Kidney (tissue), 14 donors: Measurements from ENCODE around the gene CDC42. TPM values are rescaled to one million over a fixed set of nuclear protein-coding genes. Genes with fewer than 3 reads are reported as not detected.
A peak's percentile ranks its signal among the peaks of the same experiment; 100 is the strongest.

Source experiments
- DNase-seq, 5 donors: peaks; one replicate each; pipeline ENCODE4 v3.0.0-alpha.2; 2013 to 2020
- FAIRE-seq: peaks from 2 replicates; lab custom pipeline; 2012; peaks lifted over from hg19 to GRCh38; lab: Jason Lieb, UNC
- H3K27ac ChIP-seq, 2 donors: one replicate each; pipeline ENCODE4 v1.7.0; 2013; ENCODE audit warnings: low read depth in 2 of 2, low read length in 2 of 2, inconsistent platforms in 1 of 2
- H3K27me3 ChIP-seq: one replicate; pipeline ENCODE4 v1.7.1; 2013; ENCODE audit warnings: low read length, inconsistent platforms; ENCODE audit not compliant: control insufficient read depth, insufficient read depth
- H3K36me3 ChIP-seq, 3 donors: one replicate each; pipeline versions ENCODE4 v1.7.0 to v1.7.1; 2013; ENCODE audit warnings: low read length in 3 of 3, control low read depth in 1 of 3, inconsistent platforms in 1 of 3; ENCODE audit not compliant: insufficient read depth in 3 of 3, control insufficient read depth in 2 of 3
- H3K4me1 ChIP-seq, 3 donors: one replicate each; pipeline versions ENCODE4 v1.7.0 to v1.7.1; 2013; ENCODE audit warnings: low read length in 3 of 3, inconsistent platforms in 1 of 3, low read depth in 1 of 3; ENCODE audit not compliant: control insufficient read depth in 2 of 3, insufficient read depth in 2 of 3
- H3K4me3 ChIP-seq, 3 donors: one replicate each; pipeline versions ENCODE4 v1.7.0 to v1.8.1; 2013; ENCODE audit warnings: low read length in 3 of 3, control low read depth in 1 of 3, inconsistent platforms in 1 of 3
- H3K9ac ChIP-seq, 3 donors: one replicate each; pipeline versions ENCODE4 v1.7.0 to v1.7.1; 2013; ENCODE audit warnings: low read length in 3 of 3, control low read depth in 1 of 3, inconsistent platforms in 1 of 3
- H3K9me3 ChIP-seq, 3 donors: one replicate each; pipeline versions ENCODE4 v1.7.0 to v1.7.1; 2013; ENCODE audit warnings: low read length in 3 of 3, control low read depth in 1 of 3, inconsistent platforms in 1 of 3; ENCODE audit not compliant: control insufficient read depth in 2 of 3, insufficient read depth in 1 of 3
- CTCF ChIP-seq: IDR thresholded peaks from 3 replicates; pipeline ENCODE4 v1.5.1; 2012; ENCODE audit warnings: mild to moderate bottlenecking, moderate library complexity, borderline replicate concordance; ENCODE audit not compliant: insufficient read depth; ENCODE audit errors: extremely low read depth
- intact Hi-C: fragments of 100-400 bp; cut with DNase I; formaldehyde crosslinking; loops from one replicate; pipeline ENCODE4 v1.11.1; 2022
- polyA plus RNA-seq: library from polyadenylated mRNA; stranded (reverse); fragments of 350-450 nt; fragmentation: Illumina TruSeq; extraction: RNeasy Lipid Tissue Mini Kit (QIAGEN cat#74804); gene quantifications from one replicate; pipeline ENCODE4 v1.2.3, GENCODE V29; 2014; ENCODE audit warnings: low read depth, low replicate concordance; ENCODE audit not compliant: insufficient read depth
- total RNA-seq: library from RNA; stranded (reverse); fragmentation: NEBNext Ultra II Directional; extraction: Animal tissue kit (Norgen Biotek cat#: 25700); gene quantifications from one replicate; pipeline ENCODE4 v1.2.1, GENCODE V29; 2021
- donor health status: control.
- donor health status: control.
- donor health status: control.
- donor health status: control.
- donor health status: control.
- donor health status: DM: yes; HTN: yes; CAD: no.
- donor health status: Normal renal cell carcinoma (clear cell type).

The CDC42 gene
- total and polyA plus RNA-seq, 2 donors from 2014 or later: 207 to 248 TPM

GRCh38 chr1:22129501-22130117 is 77.1 kb downstream of the CDC42 start:
- FAIRE-seq (no peak), DNase-seq (no peak)
- Histone ChIP-seq H3K9me3 (no peaks in the 10 kb centered on the region), H3K36me3 (no peaks in the 10 kb centered on the region), H3K4me3 (no peak overlapping the region), H3K27ac (no peak overlapping the region), H3K9ac (no peak overlapping the region), H3K27me3 (no peaks in the 10 kb centered on the region), H3K4me1 (no peaks in the 10 kb centered on the region)
- no peak for TF ChIP-seq CTCF
- intact Hi-C loops: no loop called here

GRCh38 chr1:22131062-22131461 is 78.6 kb downstream of the CDC42 start:
- TF ChIP-seq CTCF: no peak
- intact Hi-C loops: no loop called here

GRCh38 chr1:22131875-22132486 is 79.5 kb downstream of the CDC42 start:
- DNase-seq (peak in 4 of 5 donors; percentile 80 to 87 (median 82)), FAIRE-seq (no peak)
- no peak overlapping the region for H3K27ac ChIP-seq
- H3K27me3 ChIP-seq: no peaks in the 10 kb centered on the region
- peak; percentile 62 for TF ChIP-seq CTCF
- H3K9ac ChIP-seq: no peak overlapping the region
- no peaks in the 10 kb centered on the region for H3K4me1 ChIP-seq
- H3K36me3 ChIP-seq: no peaks in the 10 kb centered on the region
- no peak overlapping the region for H3K4me3 ChIP-seq
- H3K9me3 ChIP-seq: no peaks in the 10 kb centered on the region
- intact Hi-C loops: no loop called here

More at GRCh38 chr1:22131062-22131461, 78.6 kb downstream of the CDC42 start:
- Histone ChIP-seq H3K36me3 (no peaks in the 10 kb centered on the region), H3K9ac (no peak overlapping the region), H3K4me1 (no peaks in the 10 kb centered on the region), H3K9me3 (no peaks in the 10 kb centered on the region), H3K27me3 (no peaks in the 10 kb centered on the region), H3K27ac (no peak overlapping the region), H3K4me3 (no peak overlapping the region)
- DNase-seq (no peak), FAIRE-seq (no peak)
